HG02981 (cell line): ENCODE data around the gene RABL2A.
"Not testable (repeated sequence)": the region's sequence is repeated elsewhere in the genome, so short reads cannot be mapped to it uniquely, and the experiment has no call there.

Experiments used
- ATAC-seq: cut with Tn5 transposase; IDR thresholded peaks from one replicate; pipeline ENCODE4 v1.9.1; 2021; ENCODE audit warnings: mild to moderate bottlenecking, moderate library complexity; ENCODE audit not compliant: unreplicated experiment

RABL2A gene

GRCh38 chr2:113677330-113677729, 50.3 kb downstream of the RABL2A start:
- no peak for ATAC-seq

GRCh38 chr2:113679457-113679856, 52.4 kb downstream of the RABL2A start:
- no peak for ATAC-seq

- no peak for ATAC-seq
Observed at GRCh38 chr2:113685471-113685870, 58.4 kb downstream of the RABL2A start.

- ATAC-seq = no peak
Observed at GRCh38 chr2:113686537-113686936, 59.5 kb downstream of the RABL2A start.

GRCh38 chr2:113690871-113691270, 63.8 kb downstream of the RABL2A start:
- not testable (repeated sequence) for ATAC-seq
